ENCODE data around the gene C16orf96. TPM values are rescaled to one million over a fixed set of nuclear protein-coding genes. Genes with fewer than 3 reads are reported as not detected.

C16orf96 gene
- total and polyA plus RNA-seq, 2 experiments from 2014 or later: 0.37 to 2.2 TPM

- H3K36me3 Mint-ChIP-seq (ENCODE audit: low read depth): no peaks in the 10 kb centered on the region
- H3K27me3 Mint-ChIP-seq (ENCODE audit: insufficient read depth, low read depth, poor library complexity): peaks cover 20% of the 10 kb centered on the region
- H3K27ac Mint-ChIP-seq: no peak overlapping the region
- Histone ChIP-seq H3K27ac (ENCODE audit: low read depth) (no peak overlapping the region), H3K27me3 (ENCODE audit: insufficient read depth) (no peaks in the 10 kb centered on the region), H3F3A (replicated peaks; ENCODE audit: low read depth) (peaks cover 5% of the 10 kb centered on the region; the same call in 1 of the 2 replicates), H3K4me1 (ENCODE audit: insufficient read depth) (no peaks in the 10 kb centered on the region; the same call in 1 of the 2 replicates), H2AFZ (no peak overlapping the region), H4K20me1 (replicated peaks; ENCODE audit: insufficient read depth) (no peaks in the 10 kb centered on the region), H3K36me3 (ENCODE audit: insufficient read depth) (no peaks in the 10 kb centered on the region), H3K9me2 (ENCODE audit: insufficient read depth) (no peaks in the 10 kb centered on the region), H3K4me2 (0 out of 2 replicates have a peak overlapping the region, but pooled peaks have one; percentile 38), H3K4me3 (no peak overlapping the region), H3K79me2 (replicated peaks; ENCODE audit: insufficient read depth) (no peaks in the 10 kb centered on the region)
- H3K9me3 Mint-ChIP-seq: no peaks in the 10 kb centered on the region
- no peak for DNase-seq (ENCODE audit: low spot score)
- peaks cover 13% of the 10 kb centered on the region for H3K4me1 Mint-ChIP-seq
- peak; percentile 4; the same call in 2 of the 3 replicates for ATAC-seq
- H3K4me3 Mint-ChIP-seq: no peak overlapping the region
- no peak for TF ChIP-seq STAT1 (IDR thresholded peaks at IDR 0.05; ENCODE audit: unreplicated experiment)
- TF ChIP-seq ZNF114 (CRISPR knock-in tag; IDR thresholded peaks at IDR 0.05): no peak
- no peak for TF ChIP-seq CREB1 (CRISPR knock-in tag; IDR thresholded peaks at IDR 0.05; ENCODE audit: low read depth)
- TF ChIP-seq EZH2 (IDR thresholded peaks at IDR 0.05; ENCODE audit: low read depth, unreplicated experiment): no peak
- TF ChIP-seq, protein P1, sequence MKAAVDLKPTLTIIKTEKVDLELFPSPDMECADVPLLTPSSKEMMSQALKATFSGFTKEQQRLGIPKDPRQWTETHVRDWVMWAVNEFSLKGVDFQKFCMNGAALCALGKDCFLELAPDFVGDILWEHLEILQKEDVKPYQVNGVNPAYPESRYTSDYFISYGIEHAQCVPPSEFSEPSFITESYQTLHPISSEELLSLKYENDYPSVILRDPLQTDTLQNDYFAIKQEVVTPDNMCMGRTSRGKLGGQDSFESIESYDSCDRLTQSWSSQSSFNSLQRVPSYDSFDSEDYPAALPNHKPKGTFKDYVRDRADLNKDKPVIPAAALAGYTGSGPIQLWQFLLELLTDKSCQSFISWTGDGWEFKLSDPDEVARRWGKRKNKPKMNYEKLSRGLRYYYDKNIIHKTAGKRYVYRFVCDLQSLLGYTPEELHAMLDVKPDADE (IDR thresholded peaks at IDR 0.05): no peak
- TF ChIP-seq POLR2AphosphoS5 (IDR thresholded peaks at IDR 0.05; ENCODE audit: low read depth): no peak
- TF ChIP-seq, protein P2, sequence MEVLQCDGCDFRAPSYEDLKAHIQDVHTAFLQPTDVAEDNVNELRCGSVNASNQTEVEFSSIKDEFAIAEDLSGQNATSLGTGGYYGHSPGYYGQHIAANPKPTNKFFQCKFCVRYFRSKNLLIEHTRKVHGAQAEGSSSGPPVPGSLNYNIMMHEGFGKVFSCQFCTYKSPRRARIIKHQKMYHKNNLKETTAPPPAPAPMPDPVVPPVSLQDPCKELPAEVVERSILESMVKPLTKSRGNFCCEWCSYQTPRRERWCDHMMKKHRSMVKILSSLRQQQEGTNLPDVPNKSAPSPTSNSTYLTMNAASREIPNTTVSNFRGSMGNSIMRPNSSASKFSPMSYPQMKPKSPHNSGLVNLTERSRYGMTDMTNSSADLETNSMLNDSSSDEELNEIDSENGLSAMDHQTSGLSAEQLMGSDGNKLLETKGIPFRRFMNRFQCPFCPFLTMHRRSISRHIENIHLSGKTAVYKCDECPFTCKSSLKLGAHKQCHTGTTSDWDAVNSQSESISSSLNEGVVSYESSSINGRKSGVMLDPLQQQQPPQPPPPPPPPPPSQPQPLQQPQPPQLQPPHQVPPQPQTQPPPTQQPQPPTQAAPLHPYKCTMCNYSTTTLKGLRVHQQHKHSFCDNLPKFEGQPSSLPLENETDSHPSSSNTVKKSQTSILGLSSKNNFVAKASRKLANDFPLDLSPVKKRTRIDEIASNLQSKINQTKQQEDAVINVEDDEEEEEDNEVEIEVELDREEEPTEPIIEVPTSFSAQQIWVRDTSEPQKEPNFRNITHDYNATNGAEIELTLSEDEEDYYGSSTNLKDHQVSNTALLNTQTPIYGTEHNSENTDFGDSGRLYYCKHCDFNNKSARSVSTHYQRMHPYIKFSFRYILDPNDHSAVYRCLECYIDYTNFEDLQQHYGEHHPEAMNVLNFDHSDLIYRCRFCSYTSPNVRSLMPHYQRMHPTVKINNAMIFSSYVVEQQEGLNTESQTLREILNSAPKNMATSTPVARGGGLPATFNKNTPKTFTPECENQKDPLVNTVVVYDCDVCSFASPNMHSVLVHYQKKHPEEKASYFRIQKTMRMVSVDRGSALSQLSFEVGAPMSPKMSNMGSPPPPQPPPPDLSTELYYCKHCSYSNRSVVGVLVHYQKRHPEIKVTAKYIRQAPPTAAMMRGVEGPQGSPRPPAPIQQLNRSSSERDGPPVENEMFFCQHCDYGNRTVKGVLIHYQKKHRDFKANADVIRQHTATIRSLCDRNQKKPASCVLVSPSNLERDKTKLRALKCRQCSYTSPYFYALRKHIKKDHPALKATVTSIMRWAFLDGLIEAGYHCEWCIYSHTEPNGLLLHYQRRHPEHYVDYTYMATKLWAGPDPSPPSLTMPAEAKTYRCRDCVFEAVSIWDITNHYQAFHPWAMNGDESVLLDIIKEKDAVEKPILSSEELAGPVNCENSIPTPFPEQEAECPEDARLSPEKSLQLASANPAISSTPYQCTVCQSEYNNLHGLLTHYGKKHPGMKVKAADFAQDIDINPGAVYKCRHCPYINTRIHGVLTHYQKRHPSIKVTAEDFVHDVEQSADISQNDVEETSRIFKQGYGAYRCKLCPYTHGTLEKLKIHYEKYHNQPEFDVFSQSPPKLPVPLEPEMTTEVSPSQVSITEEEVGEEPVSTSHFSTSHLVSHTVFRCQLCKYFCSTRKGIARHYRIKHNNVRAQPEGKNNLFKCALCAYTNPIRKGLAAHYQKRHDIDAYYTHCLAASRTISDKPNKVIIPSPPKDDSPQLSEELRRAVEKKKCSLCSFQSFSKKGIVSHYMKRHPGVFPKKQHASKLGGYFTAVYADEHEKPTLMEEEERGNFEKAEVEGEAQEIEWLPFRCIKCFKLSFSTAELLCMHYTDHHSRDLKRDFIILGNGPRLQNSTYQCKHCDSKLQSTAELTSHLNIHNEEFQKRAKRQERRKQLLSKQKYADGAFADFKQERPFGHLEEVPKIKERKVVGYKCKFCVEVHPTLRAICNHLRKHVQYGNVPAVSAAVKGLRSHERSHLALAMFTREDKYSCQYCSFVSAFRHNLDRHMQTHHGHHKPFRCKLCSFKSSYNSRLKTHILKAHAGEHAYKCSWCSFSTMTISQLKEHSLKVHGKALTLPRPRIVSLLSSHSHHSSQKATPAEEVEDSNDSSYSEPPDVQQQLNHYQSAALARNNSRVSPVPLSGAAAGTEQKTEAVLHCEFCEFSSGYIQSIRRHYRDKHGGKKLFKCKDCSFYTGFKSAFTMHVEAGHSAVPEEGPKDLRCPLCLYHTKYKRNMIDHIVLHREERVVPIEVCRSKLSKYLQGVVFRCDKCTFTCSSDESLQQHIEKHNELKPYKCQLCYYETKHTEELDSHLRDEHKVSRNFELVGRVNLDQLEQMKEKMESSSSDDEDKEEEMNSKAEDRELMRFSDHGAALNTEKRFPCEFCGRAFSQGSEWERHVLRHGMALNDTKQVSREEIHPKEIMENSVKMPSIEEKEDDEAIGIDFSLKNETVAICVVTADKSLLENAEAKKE (CRISPR knock-in tag; IDR thresholded peaks at IDR 0.05): no peak
- TF ChIP-seq, protein P3, sequence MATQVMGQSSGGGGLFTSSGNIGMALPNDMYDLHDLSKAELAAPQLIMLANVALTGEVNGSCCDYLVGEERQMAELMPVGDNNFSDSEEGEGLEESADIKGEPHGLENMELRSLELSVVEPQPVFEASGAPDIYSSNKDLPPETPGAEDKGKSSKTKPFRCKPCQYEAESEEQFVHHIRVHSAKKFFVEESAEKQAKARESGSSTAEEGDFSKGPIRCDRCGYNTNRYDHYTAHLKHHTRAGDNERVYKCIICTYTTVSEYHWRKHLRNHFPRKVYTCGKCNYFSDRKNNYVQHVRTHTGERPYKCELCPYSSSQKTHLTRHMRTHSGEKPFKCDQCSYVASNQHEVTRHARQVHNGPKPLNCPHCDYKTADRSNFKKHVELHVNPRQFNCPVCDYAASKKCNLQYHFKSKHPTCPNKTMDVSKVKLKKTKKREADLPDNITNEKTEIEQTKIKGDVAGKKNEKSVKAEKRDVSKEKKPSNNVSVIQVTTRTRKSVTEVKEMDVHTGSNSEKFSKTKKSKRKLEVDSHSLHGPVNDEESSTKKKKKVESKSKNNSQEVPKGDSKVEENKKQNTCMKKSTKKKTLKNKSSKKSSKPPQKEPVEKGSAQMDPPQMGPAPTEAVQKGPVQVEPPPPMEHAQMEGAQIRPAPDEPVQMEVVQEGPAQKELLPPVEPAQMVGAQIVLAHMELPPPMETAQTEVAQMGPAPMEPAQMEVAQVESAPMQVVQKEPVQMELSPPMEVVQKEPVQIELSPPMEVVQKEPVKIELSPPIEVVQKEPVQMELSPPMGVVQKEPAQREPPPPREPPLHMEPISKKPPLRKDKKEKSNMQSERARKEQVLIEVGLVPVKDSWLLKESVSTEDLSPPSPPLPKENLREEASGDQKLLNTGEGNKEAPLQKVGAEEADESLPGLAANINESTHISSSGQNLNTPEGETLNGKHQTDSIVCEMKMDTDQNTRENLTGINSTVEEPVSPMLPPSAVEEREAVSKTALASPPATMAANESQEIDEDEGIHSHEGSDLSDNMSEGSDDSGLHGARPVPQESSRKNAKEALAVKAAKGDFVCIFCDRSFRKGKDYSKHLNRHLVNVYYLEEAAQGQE (IDR thresholded peaks at IDR 0.05; ENCODE audit: unreplicated experiment): no peak
These were observed 45.1 kb downstream of the C16orf96 start for GRCh38 chr16:4601036-4601863.

Data from GM23338 (cell line).